ENCODE results near the gene ENTPD7.

The ENTPD7 gene

GRCh38 chr10:99631496-99631895 is 27.8 kb upstream of the ENTPD7 start:
- H3K4ac ChIP-seq (ENCODE audit: low read length), result no peak overlapping the region
- no peak overlapping the region for H2BK15ac ChIP-seq (ENCODE audit: low read length)
- no peak overlapping the region for H3K14ac ChIP-seq (ENCODE audit: low read length)
- H3K27ac ChIP-seq (replicated peaks; ENCODE audit: low read length), result no peak overlapping the region
- H3K4me2 ChIP-seq (ENCODE audit: insufficient read depth, low read length, poor library complexity, severe bottlenecking), result no peak overlapping the region
- no peak overlapping the region for H2AFZ ChIP-seq (ENCODE audit: low read length)
- H2BK12ac ChIP-seq (ENCODE audit: low read length), result no peak overlapping the region
- H3K18ac ChIP-seq (ENCODE audit: low read length), result no peak overlapping the region
- no peak overlapping the region for H3K23ac ChIP-seq (ENCODE audit: low read depth, low read length, poor library complexity)
- no peaks in the 10 kb centered on the region for H3K36me3 ChIP-seq (replicated peaks in 1 of 2; ENCODE audit: control insufficient read depth in 2 of 2, insufficient read depth in 2 of 2, low read length in 2 of 2)
- no peak overlapping the region for H3K4me3 ChIP-seq (ENCODE audit: low read length in 2 of 2)
- H3K9me3 ChIP-seq (replicated peaks in 1 of 2; ENCODE audit: control insufficient read depth in 2 of 2, insufficient read depth in 1 of 2, low read depth in 1 of 2, low read length in 2 of 2), result no peaks in the 10 kb centered on the region
- H2AK5ac ChIP-seq (ENCODE audit: low read depth, low read length), result no peak overlapping the region
- H3K79me1 ChIP-seq (ENCODE audit: low read depth, low read length), result no peaks in the 10 kb centered on the region
- H2BK5ac ChIP-seq (ENCODE audit: low read length), result no peak overlapping the region
- no peak overlapping the region for H3K9ac ChIP-seq (ENCODE audit: low read depth, low read length, poor library complexity)
- no peak overlapping the region for H2BK120ac ChIP-seq (ENCODE audit: low read depth, low read length)
- DNase-seq (ENCODE audit: low spot score), result no peak
- no peak overlapping the region for H4K8ac ChIP-seq (ENCODE audit: low read depth, low read length)
- no CpG with 5 or more reads among the region's 3 CpGs for WGBS, 2 donors (ENCODE audit: extremely low coverage in 2 of 2, insufficient read length in 2 of 2, insufficient replicate concordance in 1 of 2)
- no peak overlapping the region for H4K91ac ChIP-seq (ENCODE audit: low read depth, low read length, poor library complexity)
- H3K27me3 ChIP-seq (ENCODE audit: control insufficient read depth in 3 of 3, insufficient read depth in 3 of 3, low read depth in 1 of 3, low read length in 3 of 3), result no peaks in the 10 kb centered on the region
- peaks cover 0 to 2% of the 10 kb centered on the region in 2 donors for H3K4me1 ChIP-seq (ENCODE audit: control insufficient read depth in 2 of 2, insufficient read depth in 1 of 2, low read depth in 1 of 2, low read length in 2 of 2)

- Histone ChIP-seq H2BK15ac (ENCODE audit: low read length) (no peak overlapping the region), H4K91ac (ENCODE audit: low read depth, low read length, poor library complexity) (no peak overlapping the region), H3K27ac (replicated peaks; ENCODE audit: low read length) (no peak overlapping the region)
Measured at GRCh38 chr10:99633832-99634231, 25.5 kb upstream of the ENTPD7 start.

GRCh38 chr10:99647601-99648151 is 11.6 kb upstream of the ENTPD7 start:
- Histone ChIP-seq H3K4me1 (ENCODE audit: control insufficient read depth in 2 of 2, insufficient read depth in 1 of 2, low read depth in 1 of 2, low read length in 2 of 2) (no peaks in the 10 kb centered on the region), H3K27me3 (ENCODE audit: control insufficient read depth in 3 of 3, insufficient read depth in 3 of 3, low read depth in 1 of 3, low read length in 3 of 3) (no peaks in the 10 kb centered on the region), H3K23ac (ENCODE audit: low read depth, low read length, poor library complexity) (no peak overlapping the region), H4K8ac (ENCODE audit: low read depth, low read length) (no peak overlapping the region), H2AK5ac (ENCODE audit: low read depth, low read length) (no peak overlapping the region), H3K4me3 (ENCODE audit: low read length in 2 of 2) (no peak overlapping the region), H2BK120ac (ENCODE audit: low read depth, low read length) (no peak overlapping the region), H3K9ac (ENCODE audit: low read depth, low read length, poor library complexity) (no peak overlapping the region), H2AFZ (ENCODE audit: low read length) (no peak overlapping the region), H3K14ac (ENCODE audit: low read length) (no peak overlapping the region), H3K36me3 (replicated peaks in 1 of 2; ENCODE audit: control insufficient read depth in 2 of 2, insufficient read depth in 2 of 2, low read length in 2 of 2) (no peaks in the 10 kb centered on the region), H3K9me3 (replicated peaks in 1 of 2; ENCODE audit: control insufficient read depth in 2 of 2, insufficient read depth in 1 of 2, low read depth in 1 of 2, low read length in 2 of 2) (peaks cover 0 to 2% of the 10 kb centered on the region in 2 donors), H3K4ac (ENCODE audit: low read length) (no peak overlapping the region), H3K27ac (replicated peaks; ENCODE audit: low read length) (no peak overlapping the region), H3K79me1 (ENCODE audit: low read depth, low read length) (no peaks in the 10 kb centered on the region), H4K91ac (ENCODE audit: low read depth, low read length, poor library complexity) (no peak overlapping the region), H2BK12ac (ENCODE audit: low read length) (no peak overlapping the region), H3K4me2 (ENCODE audit: insufficient read depth, low read length, poor library complexity, severe bottlenecking) (no peak overlapping the region), H2BK5ac (ENCODE audit: low read length) (no peak overlapping the region), H2BK15ac (ENCODE audit: low read length) (no peak overlapping the region), H3K18ac (ENCODE audit: low read length) (no peak overlapping the region)
- no CpG with 5 or more reads among the region's 2 CpGs for WGBS, 2 donors (ENCODE audit: extremely low coverage in 2 of 2, insufficient read length in 2 of 2, insufficient replicate concordance in 1 of 2)
- no peak for DNase-seq (ENCODE audit: low spot score)

More at GRCh38 chr10:99633832-99634231, 25.5 kb upstream of the ENTPD7 start:
- Histone ChIP-seq H3K14ac (ENCODE audit: low read length) (no peak overlapping the region), H4K8ac (ENCODE audit: low read depth, low read length) (no peak overlapping the region), H2BK12ac (ENCODE audit: low read length) (no peak overlapping the region), H3K36me3 (replicated peaks in 1 of 2; ENCODE audit: control insufficient read depth in 2 of 2, insufficient read depth in 2 of 2, low read length in 2 of 2) (no peaks in the 10 kb centered on the region), H2AFZ (ENCODE audit: low read length) (no peak overlapping the region), H3K27me3 (ENCODE audit: control insufficient read depth in 3 of 3, insufficient read depth in 3 of 3, low read depth in 1 of 3, low read length in 3 of 3) (no peaks in the 10 kb centered on the region), H2BK5ac (ENCODE audit: low read length) (no peak overlapping the region), H3K23ac (ENCODE audit: low read depth, low read length, poor library complexity) (no peak overlapping the region), H3K4ac (ENCODE audit: low read length) (no peak overlapping the region), H2AK5ac (ENCODE audit: low read depth, low read length) (no peak overlapping the region), H3K18ac (ENCODE audit: low read length) (no peak overlapping the region), H3K4me1 (ENCODE audit: control insufficient read depth in 2 of 2, insufficient read depth in 1 of 2, low read depth in 1 of 2, low read length in 2 of 2) (peaks cover 0 to 2% of the 10 kb centered on the region in 2 donors), H3K79me1 (ENCODE audit: low read depth, low read length) (no peaks in the 10 kb centered on the region), H3K4me2 (ENCODE audit: insufficient read depth, low read length, poor library complexity, severe bottlenecking) (no peak overlapping the region), H3K9me3 (replicated peaks in 1 of 2; ENCODE audit: control insufficient read depth in 2 of 2, insufficient read depth in 1 of 2, low read depth in 1 of 2, low read length in 2 of 2) (no peaks in the 10 kb centered on the region), H3K4me3 (ENCODE audit: low read length in 2 of 2) (no peak overlapping the region), H3K9ac (ENCODE audit: low read depth, low read length, poor library complexity) (no peak overlapping the region), H2BK120ac (ENCODE audit: low read depth, low read length) (no peak overlapping the region)
- no peak for DNase-seq (ENCODE audit: low spot score)

- Histone ChIP-seq H4K8ac (ENCODE audit: low read depth, low read length) (no peak overlapping the region), H2AK5ac (ENCODE audit: low read depth, low read length) (no peak overlapping the region), H2BK120ac (ENCODE audit: low read depth, low read length) (no peak overlapping the region), H2BK5ac (ENCODE audit: low read length) (no peak overlapping the region), H3K4me1 (ENCODE audit: control insufficient read depth in 2 of 2, insufficient read depth in 1 of 2, low read depth in 1 of 2, low read length in 2 of 2) (no peaks in the 10 kb centered on the region), H3K9me3 (replicated peaks in 1 of 2; ENCODE audit: control insufficient read depth in 2 of 2, insufficient read depth in 1 of 2, low read depth in 1 of 2, low read length in 2 of 2) (peaks cover 0 to 2% of the 10 kb centered on the region in 2 donors), H2AFZ (ENCODE audit: low read length) (no peak overlapping the region), H3K4me2 (ENCODE audit: insufficient read depth, low read length, poor library complexity, severe bottlenecking) (no peak overlapping the region), H3K14ac (ENCODE audit: low read length) (no peak overlapping the region), H3K9ac (ENCODE audit: low read depth, low read length, poor library complexity) (no peak overlapping the region), H3K4me3 (ENCODE audit: low read length in 2 of 2) (no peak overlapping the region), H3K27me3 (ENCODE audit: control insufficient read depth in 3 of 3, insufficient read depth in 3 of 3, low read depth in 1 of 3, low read length in 3 of 3) (no peaks in the 10 kb centered on the region), H3K4ac (ENCODE audit: low read length) (no peak overlapping the region), H3K27ac (replicated peaks; ENCODE audit: low read length) (no peak overlapping the region), H3K23ac (ENCODE audit: low read depth, low read length, poor library complexity) (no peak overlapping the region), H3K79me1 (ENCODE audit: low read depth, low read length) (no peaks in the 10 kb centered on the region), H3K18ac (ENCODE audit: low read length) (no peak overlapping the region), H2BK12ac (ENCODE audit: low read length) (no peak overlapping the region), H2BK15ac (ENCODE audit: low read length) (no peak overlapping the region), H4K91ac (ENCODE audit: low read depth, low read length, poor library complexity) (no peak overlapping the region), H3K36me3 (replicated peaks in 1 of 2; ENCODE audit: control insufficient read depth in 2 of 2, insufficient read depth in 2 of 2, low read length in 2 of 2) (no peaks in the 10 kb centered on the region)
- no peak for DNase-seq (ENCODE audit: low spot score)
- WGBS, 2 donors (ENCODE audit: extremely low coverage in 2 of 2, insufficient read length in 2 of 2, insufficient replicate concordance in 1 of 2), result no CpG with 5 or more reads among the region's 1 CpG
Measured at GRCh38 chr10:99648717-99649116, 10.6 kb upstream of the ENTPD7 start.

Data from neuronal stem cell (in vitro differentiated cells).